Measurements from ENCODE around the gene SSBP4.

The SSBP4 gene

GRCh38 chr19:18373892-18374629 lies 45.1 kb upstream of the SSBP4 start (continued):
- peak; percentile 48 for TF ChIP-seq REST (tag by site-specific recombination; IDR thresholded peaks at IDR 0.05)
- peak; percentile 53; the same call in 1 of the 2 replicates for TF ChIP-seq ZNF324 (tag by site-specific recombination; IDR thresholded peaks at IDR 0.05)
- no peak for TF ChIP-seq ZNF112 (tag by site-specific recombination; IDR thresholded peaks at IDR 0.05)
- TF ChIP-seq ZNF660 (tag by site-specific recombination; IDR thresholded peaks at IDR 0.05): peak; percentile 43; the same call in 1 of the 2 replicates
- peak; percentile 90 for TF ChIP-seq IKZF3 (tag by site-specific recombination; IDR thresholded peaks at IDR 0.05)
- no peak for TF ChIP-seq ZNF654 (tag by site-specific recombination; IDR thresholded peaks at IDR 0.05; ENCODE audit: low read depth)
- peak; percentile 92 for TF ChIP-seq ZNF18 (tag by site-specific recombination; IDR thresholded peaks at IDR 0.05)
- peak; percentile 60; the same call in 1 of the 2 replicates for TF ChIP-seq MZF1 (tag by site-specific recombination; IDR thresholded peaks at IDR 0.05; ENCODE audit: borderline replicate concordance)
- no peak for TF ChIP-seq PRDM1 (tag by site-specific recombination; IDR thresholded peaks at IDR 0.05)
- TF ChIP-seq ZNF776 (tag by site-specific recombination; IDR thresholded peaks at IDR 0.05; ENCODE audit: borderline replicate concordance): no peak
- peak; percentile 53 for TF ChIP-seq ZNF629 (tag by site-specific recombination; IDR thresholded peaks at IDR 0.05)
- 0 out of 2 replicates have a peak, but pooled peaks have one; percentile 0 for TF ChIP-seq PRDM10 (tag by site-specific recombination; IDR thresholded peaks at IDR 0.05)
- no peak for TF ChIP-seq BCL11A (tag by site-specific recombination; IDR thresholded peaks at IDR 0.05; ENCODE audit: low read depth)
- peak; percentile 88 for TF ChIP-seq KLF17 (tag by site-specific recombination; IDR thresholded peaks at IDR 0.05)
- TF ChIP-seq ZNF214 (tag by site-specific recombination; IDR thresholded peaks at IDR 0.05; ENCODE audit: borderline replicate concordance): no peak
- peak; percentile 95 for TF ChIP-seq ZNF707 (tag by site-specific recombination; IDR thresholded peaks at IDR 0.05)
- TF ChIP-seq ZEB2 (tag by site-specific recombination; IDR thresholded peaks at IDR 0.05): 0 out of 2 replicates have a peak, but pooled peaks have one; percentile 14
- TF ChIP-seq SALL2 (tag by site-specific recombination; IDR thresholded peaks at IDR 0.05; ENCODE audit: borderline replicate concordance): no peak
- TF ChIP-seq ZNF701 (tag by site-specific recombination; IDR thresholded peaks at IDR 0.05): 0 out of 2 replicates have a peak, but pooled peaks have one; percentile 37
- peak; percentile 62; the same call in 1 of the 2 replicates for TF ChIP-seq ZNF558 (tag by site-specific recombination; IDR thresholded peaks at IDR 0.05)
- TF ChIP-seq ZNF549 (tag by site-specific recombination; IDR thresholded peaks at IDR 0.05): no peak
- TF ChIP-seq INSM2 (tag by site-specific recombination; IDR thresholded peaks at IDR 0.05): 0 out of 2 replicates have a peak, but pooled peaks have one; percentile 23
- TF ChIP-seq ZBTB48 (tag by site-specific recombination; IDR thresholded peaks at IDR 0.05): peak; percentile 89
- TF ChIP-seq PATZ1 (tag by site-specific recombination; IDR thresholded peaks at IDR 0.05): peak; percentile 92
- peak; percentile 53 for TF ChIP-seq EGR2 (tag by site-specific recombination; IDR thresholded peaks at IDR 0.05; ENCODE audit: low read depth)
